HepG2 (cell line): Measurements from ENCODE around the gene ZDHHC16. TPM values are rescaled to one million over a fixed set of nuclear protein-coding genes. Genes with fewer than 3 reads are reported as not detected.

ENCODE experiments used
- DNMT3B ChIP-seq: conservative IDR thresholded peaks from 2 replicates; pipeline ENCODE4 v1.6.1; 2016; ENCODE audit warnings: missing biosample characterization, control low read depth
- EED ChIP-seq: sonication (generic); formaldehyde crosslinking; IDR thresholded peaks from 2 replicates; pipeline ENCODE4 v1.5.0; 2020; ENCODE audit warnings: mild to moderate bottlenecking, missing genetic modification reagents
- EZH2 ChIP-seq: conservative IDR thresholded peaks from 2 replicates; pipeline ENCODE4 v1.6.1; 2012; ENCODE audit warnings: mild to moderate bottlenecking, low read depth, low read length, moderate library complexity
- HOXA3 ChIP-seq: sonication (generic); formaldehyde crosslinking; IDR thresholded peaks from 2 replicates; pipeline ENCODE4 v1.5.0; 2020; ENCODE audit warnings: missing genetic modification reagents
- MYNN ChIP-seq: sonication (generic); formaldehyde crosslinking; IDR thresholded peaks from 2 replicates; pipeline ENCODE4 v1.4.0; 2020; ENCODE audit warnings: mild to moderate bottlenecking, low read depth, missing genetic modification reagents
- NFKBIZ ChIP-seq: IDR thresholded peaks from 2 replicates; pipeline ENCODE4 v1.6.1; 2018; ENCODE audit warnings: missing genetic modification reagents, missing compliant biosample characterization
- SOX6 ChIP-seq, 2 experiments: fragments of 450-650 bp in 1 of 2; sonication (generic) in 1 of 2; formaldehyde crosslinking in 1 of 2; IDR thresholded peaks; 2 replicates each; pipeline versions ENCODE4 v1.4.0 to v1.6.1; 2017 to 2020; ENCODE audit warnings: antibody characterized with exemption in 1 of 2, mild to moderate bottlenecking in 1 of 2, missing genetic modification reagents in 1 of 2
- TFDP2 ChIP-seq: sonication (generic); formaldehyde crosslinking; IDR thresholded peaks from 2 replicates; pipeline ENCODE4 v1.4.0; 2020; ENCODE audit warnings: missing genetic modification reagents
- ZBTB33 ChIP-seq: sonication (generic); formaldehyde crosslinking; IDR thresholded peaks from 2 replicates; pipeline ENCODE4 v1.4.0; 2020; ENCODE audit warnings: missing genetic modification reagents
- ZFP90 ChIP-seq: sonication (generic); formaldehyde crosslinking; IDR thresholded peaks from 2 replicates; pipeline ENCODE4 v1.8.0; 2022; ENCODE audit warnings: missing genetic modification reagents, mild to moderate bottlenecking, inconsistent platforms, borderline replicate concordance
- ZNF10 ChIP-seq: sonication (generic); formaldehyde crosslinking; IDR thresholded peaks from 2 replicates; pipeline ENCODE4 v1.4.0; 2020; ENCODE audit warnings: mild to moderate bottlenecking, low read depth, missing genetic modification reagents, borderline replicate concordance
- ZNF800 ChIP-seq: sonication (generic); formaldehyde crosslinking; IDR thresholded peaks from 2 replicates; pipeline ENCODE4 v1.4.0; 2020; ENCODE audit warnings: missing genetic modification reagents
- ZNF850 ChIP-seq: sonication (generic); formaldehyde crosslinking; conservative IDR thresholded peaks from 2 replicates; pipeline ENCODE4 v1.9.0; 2021; ENCODE audit warnings: mild to moderate bottlenecking, missing genetic modification reagents
- polyA plus RNA-seq, 8 experiments: library from polyadenylated mRNA; depleted of rRNA in 3 of 8; stranded (reverse) in 7 of 8; unstranded in 1 of 8; fragments of >200 nt; fragmentation: Illumina TruSeq in 4 of 8; extraction: Trizol in 4 of 8; gene quantifications; 2 replicates each; pipeline versions ENCODE4 v1.2.1 to v1.2.3, GENCODE V29; 2011 to 2016; ENCODE audit warnings: low read depth in 4 of 8, missing spikeins in 1 of 8, mixed read lengths in 1 of 8; ENCODE audit not compliant: insufficient read depth in 1 of 8
- total RNA-seq, 5 experiments: library from RNA; depleted of rRNA; stranded (reverse); fragments of >200 nt; fragmentation: Illumina TruSeq; extraction: Trizol; gene quantifications; 2 replicates each; pipeline ENCODE4 v1.2.3, GENCODE V29; 2016; ENCODE audit warnings: low read depth in 1 of 5
- TF ChIP-seq, protein P1 (sequence below): sonication (generic); formaldehyde crosslinking; IDR thresholded peaks from 2 replicates; pipeline ENCODE4 v1.4.0; 2020; ENCODE audit warnings: mild to moderate bottlenecking, low read depth, missing genetic modification reagents
- TF ChIP-seq, protein P2 (sequence below), 2 experiments: sonication (generic) in 1 of 2; formaldehyde crosslinking in 1 of 2; IDR thresholded peaks; 2 replicates each; pipeline versions ENCODE4 v1.4.0 to v1.6.1; 2018 to 2020; ENCODE audit warnings: missing genetic modification reagents in 2 of 2, borderline replicate concordance in 1 of 2, low read depth in 1 of 2, mild to moderate bottlenecking in 1 of 2, missing biosample characterization in 1 of 2
- TF ChIP-seq, protein P3 (sequence below): sonication (generic); formaldehyde crosslinking; conservative IDR thresholded peaks from 2 replicates; pipeline ENCODE4 v1.4.0; 2020; ENCODE audit warnings: missing genetic modification reagents
- TF ChIP-seq, protein P4 (sequence below): sonication (generic); formaldehyde crosslinking; conservative IDR thresholded peaks from 2 replicates; pipeline ENCODE4 v1.4.0; 2020; ENCODE audit warnings: missing genetic modification reagents

The ZDHHC16 gene
- total and polyA plus RNA-seq, 2 of the 13 experiments (the other 11 are each of a cell fraction or from before 2014, with no cell fraction given): 40.8 to 41.8 TPM

DNA sequence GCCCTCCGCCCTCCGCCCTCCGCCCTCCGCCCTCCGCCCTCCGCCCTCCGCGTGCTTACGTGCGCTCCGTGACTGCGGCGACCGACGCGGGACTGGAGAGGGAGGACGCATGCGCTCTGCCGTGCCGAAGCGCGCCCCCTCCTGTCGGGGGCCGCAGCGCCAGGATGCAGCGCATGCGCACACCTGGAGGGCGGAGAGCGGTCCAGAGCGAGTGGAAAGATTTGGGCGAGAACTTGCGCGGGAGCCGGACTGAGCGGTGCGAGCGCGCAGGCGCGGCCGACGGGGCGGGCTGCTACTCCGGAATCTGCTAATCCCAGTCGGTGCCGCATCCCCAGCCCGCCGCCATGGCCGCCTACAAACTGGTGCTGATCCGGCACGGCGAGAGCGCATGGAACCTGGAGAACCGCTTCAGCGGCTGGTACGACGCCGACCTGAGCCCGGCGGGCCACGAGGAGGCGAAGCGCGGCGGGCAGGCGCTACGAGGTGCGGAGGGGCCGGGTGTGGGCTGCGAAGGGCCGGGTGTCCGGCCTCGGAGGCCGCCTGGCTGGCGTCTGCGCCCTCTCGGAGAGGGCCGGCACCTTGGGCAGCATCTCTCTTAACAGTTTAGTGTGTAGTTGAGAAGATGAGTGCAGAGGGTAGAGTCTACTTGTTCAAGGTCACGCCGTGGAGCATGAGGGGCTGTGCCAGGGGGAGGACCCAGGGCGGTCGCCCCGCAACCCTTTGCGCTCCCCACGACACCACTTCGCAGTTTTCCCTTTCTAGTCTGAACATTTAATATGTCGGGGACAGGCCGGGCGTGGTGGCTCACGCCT, 19.8 kb upstream of the ZDHHC16 start, which contains the start of gene PGAM1 (continued):
- TF ChIP-seq NFKBIZ (CRISPR knock-in tag) (peak; percentile 37; the same call in 1 of the 2 replicates), DNMT3B (CRISPR knock-in tag) (0 out of 2 replicates have a peak, but pooled peaks have one; percentile 72), EED (no peak), ZNF800 (CRISPR knock-in tag) (no peak), EZH2 (no peak), ZNF850 (no peak), SOX6 (IDR thresholded peaks at IDR 0.05) (no peak), SOX6 (CRISPR knock-in tag; IDR thresholded peaks at IDR 0.05) (no peak; the same call in 1 of the 2 replicates), MYNN (CRISPR knock-in tag) (no peak), TFDP2 (CRISPR knock-in tag) (peak; percentile 87), ZBTB33 (CRISPR knock-in tag) (peak; percentile 45; the same call in 1 of the 2 replicates), ZNF10 (CRISPR knock-in tag) (no peak), ZFP90 (CRISPR knock-in tag) (peak; percentile 38; the same call in 1 of the 2 replicates), HOXA3 (CRISPR knock-in tag) (peak; percentile 72; the same call in 1 of the 2 replicates)
- TF ChIP-seq, protein P1, sequence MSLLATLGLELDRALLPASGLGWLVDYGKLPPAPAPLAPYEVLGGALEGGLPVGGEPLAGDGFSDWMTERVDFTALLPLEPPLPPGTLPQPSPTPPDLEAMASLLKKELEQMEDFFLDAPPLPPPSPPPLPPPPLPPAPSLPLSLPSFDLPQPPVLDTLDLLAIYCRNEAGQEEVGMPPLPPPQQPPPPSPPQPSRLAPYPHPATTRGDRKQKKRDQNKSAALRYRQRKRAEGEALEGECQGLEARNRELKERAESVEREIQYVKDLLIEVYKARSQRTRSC (CRISPR knock-in tag): no peak
- TF ChIP-seq, protein P2, sequence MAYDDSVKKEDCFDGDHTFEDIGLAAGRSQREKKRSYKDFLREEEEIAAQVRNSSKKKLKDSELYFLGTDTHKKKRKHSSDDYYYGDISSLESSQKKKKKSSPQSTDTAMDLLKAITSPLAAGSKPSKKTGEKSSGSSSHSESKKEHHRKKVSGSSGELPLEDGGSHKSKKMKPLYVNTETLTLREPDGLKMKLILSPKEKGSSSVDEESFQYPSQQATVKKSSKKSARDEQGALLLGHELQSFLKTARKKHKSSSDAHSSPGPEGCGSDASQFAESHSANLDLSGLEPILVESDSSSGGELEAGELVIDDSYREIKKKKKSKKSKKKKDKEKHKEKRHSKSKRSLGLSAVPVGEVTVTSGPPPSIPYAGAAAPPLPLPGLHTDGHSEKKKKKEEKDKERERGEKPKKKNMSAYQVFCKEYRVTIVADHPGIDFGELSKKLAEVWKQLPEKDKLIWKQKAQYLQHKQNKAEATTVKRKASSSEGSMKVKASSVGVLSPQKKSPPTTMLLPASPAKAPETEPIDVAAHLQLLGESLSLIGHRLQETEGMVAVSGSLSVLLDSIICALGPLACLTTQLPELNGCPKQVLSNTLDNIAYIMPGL (CRISPR knock-in tag; IDR thresholded peaks at IDR 0.05; ENCODE audit: borderline replicate concordance in 1 of 2, low read depth in 1 of 2): peak; percentile 68 to 84; a peak in 3 of 4 replicates
- TF ChIP-seq, protein P3, sequence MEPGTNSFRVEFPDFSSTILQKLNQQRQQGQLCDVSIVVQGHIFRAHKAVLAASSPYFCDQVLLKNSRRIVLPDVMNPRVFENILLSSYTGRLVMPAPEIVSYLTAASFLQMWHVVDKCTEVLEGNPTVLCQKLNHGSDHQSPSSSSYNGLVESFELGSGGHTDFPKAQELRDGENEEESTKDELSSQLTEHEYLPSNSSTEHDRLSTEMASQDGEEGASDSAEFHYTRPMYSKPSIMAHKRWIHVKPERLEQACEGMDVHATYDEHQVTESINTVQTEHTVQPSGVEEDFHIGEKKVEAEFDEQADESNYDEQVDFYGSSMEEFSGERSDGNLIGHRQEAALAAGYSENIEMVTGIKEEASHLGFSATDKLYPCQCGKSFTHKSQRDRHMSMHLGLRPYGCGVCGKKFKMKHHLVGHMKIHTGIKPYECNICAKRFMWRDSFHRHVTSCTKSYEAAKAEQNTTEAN (CRISPR knock-in tag): 0 out of 2 replicates have a peak, but pooled peaks have one; percentile 23
- TF ChIP-seq, protein P4, sequence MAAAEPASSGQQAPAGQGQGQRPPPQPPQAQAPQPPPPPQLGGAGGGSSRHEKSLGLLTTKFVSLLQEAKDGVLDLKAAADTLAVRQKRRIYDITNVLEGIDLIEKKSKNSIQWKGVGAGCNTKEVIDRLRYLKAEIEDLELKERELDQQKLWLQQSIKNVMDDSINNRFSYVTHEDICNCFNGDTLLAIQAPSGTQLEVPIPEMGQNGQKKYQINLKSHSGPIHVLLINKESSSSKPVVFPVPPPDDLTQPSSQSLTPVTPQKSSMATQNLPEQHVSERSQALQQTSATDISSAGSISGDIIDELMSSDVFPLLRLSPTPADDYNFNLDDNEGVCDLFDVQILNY (CRISPR knock-in tag): peak; percentile 71
